NCI-H146 (cell line): Measurements from ENCODE around the gene RAB11FIP3.
"Not testable (repeated sequence)": the region's sequence is repeated elsewhere in the genome, so short reads cannot be mapped to it uniquely, and the experiment has no call there.

Experiments
- DNase-seq: peaks from one replicate; lab custom pipeline; 2025; lab: John Stamatoyannopoulos, UW

The RAB11FIP3 gene

GRCh38 chr16:495127-495748 lies 69.8 kb downstream of the RAB11FIP3 start:
- peak; percentile 44 for DNase-seq

GRCh38 chr16:496097-496886 lies 70.8 kb downstream of the RAB11FIP3 start:
- DNase-seq, result no peak

GRCh38 chr16:497258-497657 lies 71.8 kb downstream of the RAB11FIP3 start:
- no peak for DNase-seq

GRCh38 chr16:499924-500323 lies 74.5 kb downstream of the RAB11FIP3 start:
- DNase-seq, result no peak

GRCh38 chr16:500709-501108 lies 75.3 kb downstream of the RAB11FIP3 start:
- no peak for DNase-seq

GRCh38 chr16:502179-502943 lies 76.9 kb downstream of the RAB11FIP3 start:
- no peak for DNase-seq

- DNase-seq, result no peak
Observed at GRCh38 chr16:503150-504071, 78.0 kb downstream of the RAB11FIP3 start.

- DNase-seq, result no peak
Observed at GRCh38 chr16:505479-506245, 80.2 kb downstream of the RAB11FIP3 start.

GRCh38 chr16:506246-506546 lies 80.7 kb downstream of the RAB11FIP3 start:
- no peak for DNase-seq

- DNase-seq, result not testable (repeated sequence)
Observed at GRCh38 chr16:507527-507926, 82.1 kb downstream of the RAB11FIP3 start.

GRCh38 chr16:507996-508395 lies 82.5 kb downstream of the RAB11FIP3 start:
- no peak for DNase-seq

- no peak for DNase-seq
Observed at GRCh38 chr16:508884-509736, 83.7 kb downstream of the RAB11FIP3 start.

GRCh38 chr16:510066-510825 lies 84.8 kb downstream of the RAB11FIP3 start:
- DNase-seq, result no peak

- no peak for DNase-seq
Observed at GRCh38 chr16:512802-513201, 87.4 kb downstream of the RAB11FIP3 start.

GRCh38 chr16:513950-514349 lies 88.5 kb downstream of the RAB11FIP3 start:
- DNase-seq, result no peak

- DNase-seq, result no peak
Observed at GRCh38 chr16:515175-515938, 89.9 kb downstream of the RAB11FIP3 start.

- DNase-seq, result no peak
Observed at GRCh38 chr16:515939-516226, 90.4 kb downstream of the RAB11FIP3 start.

- no peak for DNase-seq
Observed at GRCh38 chr16:516301-516700, 90.9 kb downstream of the RAB11FIP3 start.

GRCh38 chr16:518858-519257 lies 93.4 kb downstream of the RAB11FIP3 start:
- DNase-seq, result no peak
